Epithelial cell of esophagus (primary cell): ENCODE measurements around the gene TBC1D17.

ENCODE experiments used
- DNase-seq: peaks from one replicate; pipeline ENCODE4 v3.0.0; 2010; ENCODE audit warnings: low read depth
- H3K4me3 ChIP-seq: 2 replicates; pipeline ENCODE4 v1.5.1; 2011; ENCODE audit warnings: mild to moderate bottlenecking, low read length, control low read depth
- CTCF ChIP-seq: IDR thresholded peaks from 2 replicates; pipeline ENCODE4 v1.5.1; 2011; ENCODE audit warnings: low read depth, mild to moderate bottlenecking, low read length, control low read depth, inconsistent platforms; ENCODE audit not compliant: insufficient read depth; ENCODE audit errors: missing control alignments

The TBC1D17 gene

GRCh38 chr19:49835562-49835961, 41.9 kb upstream of the TBC1D17 start:
- TF ChIP-seq CTCF, result no peak
- DNase-seq, result no peak
- H3K4me3 ChIP-seq, result no peak overlapping the region

GRCh38 chr19:49836176-49837008, 41.1 kb upstream of the TBC1D17 start:
- no peak overlapping the region for H3K4me3 ChIP-seq
- no peak for TF ChIP-seq CTCF
- DNase-seq, result no peak

- H3K4me3 ChIP-seq, result no peak overlapping the region
- peak; percentile 43 for DNase-seq
- no peak for TF ChIP-seq CTCF
Measured at GRCh38 chr19:49837009-49837310, 40.5 kb upstream of the TBC1D17 start.

GRCh38 chr19:49837425-49837824, 40.1 kb upstream of the TBC1D17 start:
- no peak for DNase-seq
- TF ChIP-seq CTCF, result no peak
- no peak overlapping the region for H3K4me3 ChIP-seq

GRCh38 chr19:49838885-49839588, 38.5 kb upstream of the TBC1D17 start:
- no peak for TF ChIP-seq CTCF
- no peak for DNase-seq
- H3K4me3 ChIP-seq, result no peak overlapping the region

GRCh38 chr19:49839713-49840112, 37.8 kb upstream of the TBC1D17 start:
- H3K4me3 ChIP-seq, result no peak overlapping the region
- no peak for DNase-seq
- TF ChIP-seq CTCF, result no peak
